HuH-7.5 (cell line): ENCODE measurements around the gene ZRANB2.

Source experiments
- DNase-seq: peaks from one replicate; pipeline ENCODE4 v3.0.0; 2011; ENCODE audit warnings: low spot score

The ZRANB2 gene

DNA sequence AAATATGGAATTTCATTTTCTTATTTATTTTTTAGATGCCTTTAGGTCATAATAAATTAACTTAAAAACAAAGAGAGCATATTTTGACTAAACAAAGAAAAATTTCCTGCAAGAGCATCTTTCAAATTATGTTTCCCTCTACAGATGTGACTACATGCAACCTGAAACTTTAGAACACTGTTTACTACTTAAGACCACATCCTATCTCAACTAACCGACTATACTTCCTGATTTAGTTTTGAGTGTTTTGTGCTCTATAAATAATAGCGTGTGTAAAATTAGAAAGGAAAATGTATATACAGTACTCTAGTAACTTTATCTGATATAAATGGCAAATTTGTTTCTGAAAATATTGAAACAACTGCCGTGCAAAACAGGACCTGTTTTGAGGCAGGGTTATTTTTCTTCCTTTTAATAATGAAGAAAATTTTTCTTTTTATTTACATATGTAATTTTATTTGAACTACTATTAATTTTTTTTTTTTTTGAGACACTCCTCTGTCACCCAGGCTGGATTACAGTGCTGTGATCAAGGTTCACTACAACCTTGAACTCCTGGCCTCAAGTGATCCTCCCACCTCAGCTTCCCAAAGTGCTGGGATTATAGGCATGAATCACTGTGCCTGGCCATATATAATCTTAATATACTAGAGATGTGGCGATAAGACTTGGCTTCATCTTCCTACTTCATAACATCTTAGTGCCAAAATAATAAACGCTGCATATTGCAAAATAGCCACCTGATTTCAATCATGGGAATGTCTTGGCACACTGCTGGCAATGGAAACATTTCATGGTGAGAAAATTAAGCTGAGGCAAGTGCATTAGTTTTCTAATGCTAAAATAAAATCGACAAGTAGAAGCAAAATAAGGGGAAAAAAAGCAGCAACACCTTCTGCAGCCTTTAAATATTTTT lies 12.3 kb downstream of the ZRANB2 start:
- DNase-seq: no peak

DNA sequence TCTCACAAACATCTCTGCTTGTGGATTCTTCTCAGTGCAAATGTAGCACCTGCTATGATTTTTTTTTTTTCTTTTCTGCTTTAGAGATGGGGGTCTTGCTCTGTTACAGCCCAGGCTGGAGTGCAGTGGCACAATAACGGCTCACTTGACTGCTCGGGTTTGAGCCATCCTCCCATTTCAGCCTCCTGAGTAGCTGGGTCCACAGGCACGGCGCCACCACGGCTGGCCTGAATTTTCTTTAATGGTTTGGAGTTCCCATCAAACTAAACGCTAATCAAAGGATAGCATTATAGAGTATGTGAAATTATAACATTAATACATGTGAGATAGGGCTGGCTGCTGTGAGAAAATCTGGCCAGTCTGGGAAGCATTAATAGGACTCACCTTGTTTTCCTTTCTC lies 26.0 kb downstream of the ZRANB2 start:
- DNase-seq: no peak

DNA sequence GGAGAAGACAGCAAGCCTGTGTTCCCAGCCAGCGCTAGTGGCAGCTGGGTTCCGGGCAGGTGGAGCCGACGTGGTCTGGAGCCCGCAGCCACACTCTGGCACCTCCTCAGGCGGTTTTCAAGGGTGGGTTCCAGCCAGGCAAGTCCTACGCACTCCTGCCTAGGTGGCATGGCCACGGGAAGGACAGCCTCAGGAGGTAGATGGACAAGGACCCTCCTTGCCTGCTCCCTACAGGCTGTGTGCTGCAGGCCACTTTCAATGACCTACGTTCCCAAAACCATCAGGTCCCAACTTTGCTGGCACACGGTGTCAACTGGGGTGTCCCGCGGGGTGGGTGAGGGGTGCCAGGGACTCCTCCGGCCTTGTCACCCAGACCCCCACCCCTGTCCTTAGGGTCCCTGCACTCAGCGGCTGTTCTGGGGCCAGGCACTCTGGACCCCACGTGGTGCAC lies 26.5 kb downstream of the ZRANB2 start:
- DNase-seq: no peak

DNA sequence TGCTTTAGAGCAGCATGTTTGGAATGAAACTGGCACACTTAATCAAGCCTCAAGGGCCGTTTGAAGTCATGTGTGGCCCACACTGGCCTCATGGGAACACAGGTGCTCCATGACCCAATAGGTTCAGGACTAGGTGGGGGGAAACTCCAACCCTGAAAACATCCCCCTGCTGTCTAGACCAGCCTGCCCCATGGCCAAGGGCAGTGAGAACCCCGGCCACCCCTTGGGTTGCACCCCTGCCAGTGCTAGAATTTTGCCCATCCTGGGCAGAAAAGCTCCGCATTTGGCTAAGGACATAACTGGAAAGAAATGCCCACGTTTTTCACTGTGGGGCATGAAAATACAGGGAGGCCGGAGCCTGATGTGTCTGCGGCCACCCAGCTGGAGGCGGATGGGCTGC lies 27.1 kb downstream of the ZRANB2 start:
- DNase-seq: no peak

DNA sequence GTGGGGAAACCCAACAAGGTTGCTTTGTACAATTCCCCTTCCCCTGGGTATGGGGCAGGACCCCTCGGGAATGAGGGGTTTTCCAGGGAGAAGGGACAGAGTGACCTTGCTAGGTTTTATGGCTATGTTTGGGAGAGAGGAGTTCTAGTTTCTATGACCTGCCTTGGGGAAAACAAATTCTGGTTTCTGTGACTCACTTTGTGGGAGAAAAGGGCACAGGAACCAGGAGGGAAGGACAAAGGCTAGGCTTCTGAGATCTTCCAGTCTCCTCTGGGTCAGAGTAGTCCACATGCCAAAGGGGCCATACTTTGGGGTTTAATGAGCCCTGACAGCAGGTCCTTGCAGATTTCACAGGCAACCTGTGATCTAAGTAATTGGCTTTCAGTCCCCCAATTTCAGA lies 27.7 kb downstream of the ZRANB2 start:
- no peak for DNase-seq

DNA sequence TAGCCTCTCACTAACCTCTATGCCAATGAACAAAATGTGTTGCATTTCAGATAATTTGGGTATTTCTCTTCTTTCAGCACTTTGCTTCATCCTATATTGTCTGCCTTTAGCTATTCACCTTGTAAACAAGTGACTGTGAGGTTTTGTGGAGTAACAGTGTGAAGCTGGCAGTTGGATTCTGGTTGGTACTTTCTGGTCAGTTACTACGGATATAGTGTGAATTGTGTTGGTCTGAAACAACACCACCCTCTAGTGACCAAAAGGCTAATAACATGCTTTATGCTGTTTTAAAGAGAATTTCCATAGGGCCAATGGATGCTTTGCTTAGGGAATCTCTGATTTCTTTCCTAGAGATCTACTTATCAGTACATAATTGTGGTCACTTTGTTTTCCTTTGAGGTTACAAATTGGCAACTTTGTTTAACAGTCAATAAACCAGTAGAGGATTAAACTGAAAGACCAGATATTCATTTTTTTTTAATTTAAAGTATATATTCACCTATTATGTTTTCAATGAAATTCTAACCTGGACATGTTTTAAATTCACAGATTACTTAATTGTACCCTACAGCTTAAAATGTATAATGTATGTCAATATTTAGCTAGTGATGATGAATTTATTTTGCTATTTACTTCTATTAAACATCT lies 30.8 kb downstream of the ZRANB2 start:
- DNase-seq: peak; percentile 50

DNA sequence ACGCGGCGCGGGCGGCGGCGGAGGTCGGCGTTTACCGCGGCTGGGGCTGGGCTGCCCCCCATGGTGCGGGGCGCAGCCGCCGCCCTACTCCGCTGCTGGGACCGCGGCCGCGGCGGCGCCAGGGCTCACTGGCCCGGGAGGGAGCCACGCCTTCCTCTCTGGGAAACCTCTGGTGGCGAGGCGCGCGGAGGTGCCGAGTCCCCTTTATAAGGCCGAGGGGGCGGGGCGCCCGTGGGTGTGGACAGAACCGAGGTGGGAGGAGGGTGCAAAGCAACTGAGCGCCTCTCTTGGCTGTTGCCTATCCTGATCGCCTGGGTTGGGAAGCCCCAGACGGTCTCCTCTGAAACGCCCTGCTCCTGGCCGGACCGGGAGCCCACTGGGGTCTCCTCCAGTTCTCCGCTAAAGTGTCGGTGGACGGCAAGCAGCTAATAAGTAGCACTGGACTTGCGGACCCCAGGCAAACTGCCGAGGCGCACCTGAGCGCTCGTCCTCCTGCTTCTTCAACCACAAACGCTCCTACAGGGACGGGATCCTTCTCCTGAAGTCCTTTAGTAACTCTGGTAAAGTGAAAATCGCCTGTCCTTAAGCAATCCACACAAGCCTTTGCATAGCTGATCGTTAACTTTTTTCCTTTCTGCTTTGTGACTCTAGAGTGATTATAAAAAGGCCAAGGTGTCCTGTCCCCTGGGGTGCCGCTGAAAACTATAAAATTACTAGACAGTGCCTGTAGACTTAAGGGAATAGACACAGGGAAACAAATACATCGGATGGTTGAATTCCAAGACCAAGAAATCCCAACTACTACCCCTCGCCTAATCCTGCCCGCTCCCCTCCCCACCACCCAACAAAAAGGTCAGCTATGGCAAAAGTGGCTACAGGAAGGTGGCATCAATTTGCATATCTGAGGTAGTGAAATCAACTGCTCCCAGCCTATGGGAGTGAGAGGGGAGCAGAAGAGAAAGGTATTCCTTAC lies 32.9 kb downstream of the ZRANB2 start, which contains the start of gene PTGER3:
Gene PTGER3 (minus strand): TSS at position 182 of the 973 bp plus-strand sequence. CDS start 239 bp downstream, outside the sequence.
- DNase-seq: peak; percentile 36

DNA sequence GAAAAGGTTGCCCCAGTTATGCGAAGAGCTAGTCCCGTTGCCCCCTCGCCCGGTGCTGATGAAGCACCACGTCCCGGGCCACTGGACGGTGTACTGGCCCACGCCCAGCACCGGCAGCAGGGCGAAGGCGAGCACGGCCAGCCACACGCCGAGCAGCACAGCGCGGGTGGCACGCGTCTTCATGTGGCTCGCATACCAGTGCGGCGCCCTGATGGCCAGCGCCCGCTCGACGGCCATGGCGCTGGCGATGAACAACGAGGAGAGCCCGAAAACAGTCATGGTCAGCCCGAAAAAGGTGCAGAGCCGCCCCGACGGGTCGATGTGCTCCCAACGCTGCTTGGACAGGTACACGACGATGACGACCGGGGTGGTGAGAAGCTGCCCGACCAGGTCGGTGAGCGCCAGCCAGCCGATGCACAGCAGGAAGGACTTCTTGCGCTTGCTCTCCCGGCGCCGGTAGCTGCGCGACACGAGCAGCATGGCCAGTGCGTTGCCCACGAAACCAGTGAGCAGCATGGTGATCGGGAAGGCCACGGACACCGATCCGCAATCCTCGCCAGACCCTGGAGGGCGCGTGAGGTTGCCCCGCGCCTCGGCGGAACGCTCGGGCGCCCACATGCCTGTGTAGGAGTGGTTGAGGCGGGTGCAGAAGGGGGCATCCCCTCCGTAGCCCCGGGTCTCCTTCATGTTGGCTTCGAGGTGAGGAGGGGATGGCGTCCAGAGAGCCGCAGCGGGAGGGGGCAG lies 33.8 kb downstream of the ZRANB2 start:
- DNase-seq: no peak

DNA sequence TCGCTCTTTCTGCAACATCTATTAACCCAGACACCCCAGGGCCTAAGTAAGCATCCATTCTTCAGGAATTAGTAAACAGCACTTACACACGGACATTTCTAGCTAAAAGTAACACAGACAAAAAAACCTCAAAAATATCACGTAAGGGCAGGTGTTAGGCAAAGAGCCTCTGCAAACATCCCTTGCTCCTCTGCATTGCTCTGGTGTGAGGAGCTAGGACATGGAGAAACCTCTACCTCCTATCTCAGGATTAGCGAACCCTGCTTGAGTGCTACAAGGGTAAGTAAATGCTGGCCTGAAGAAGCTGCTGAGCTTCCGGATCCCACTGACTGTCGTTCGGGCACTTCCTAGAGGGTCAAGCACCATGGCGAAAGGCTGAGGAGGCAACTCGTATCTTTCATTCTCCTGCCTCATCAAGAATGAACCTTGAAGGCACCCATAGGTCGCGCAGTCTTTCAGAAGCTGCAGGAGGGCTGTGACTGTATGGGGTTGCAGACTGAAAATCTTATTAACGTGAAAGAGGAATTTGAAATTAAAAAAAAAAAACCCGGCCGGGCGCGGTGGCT lies 35.3 kb downstream of the ZRANB2 start:
- DNase-seq: no peak

DNA sequence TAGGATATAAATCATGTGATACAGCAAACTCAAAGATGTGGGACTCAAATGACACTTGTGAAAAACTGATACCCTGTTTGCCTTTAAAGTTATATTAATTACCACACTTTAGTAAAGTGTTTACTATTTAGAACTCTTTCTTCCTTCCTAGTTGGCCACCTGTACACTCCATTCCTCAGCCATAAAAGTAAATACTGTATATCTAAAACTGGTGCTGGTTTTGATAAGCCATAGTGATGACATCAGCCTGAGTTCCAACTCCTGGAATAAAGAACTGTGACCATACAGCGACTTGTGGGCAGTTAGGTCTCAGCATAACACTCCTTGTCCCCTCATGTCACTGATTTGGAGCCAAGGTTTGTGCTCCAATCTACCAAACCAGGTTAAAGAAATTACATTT lies 36.0 kb downstream of the ZRANB2 start:
- DNase-seq: no peak

DNA sequence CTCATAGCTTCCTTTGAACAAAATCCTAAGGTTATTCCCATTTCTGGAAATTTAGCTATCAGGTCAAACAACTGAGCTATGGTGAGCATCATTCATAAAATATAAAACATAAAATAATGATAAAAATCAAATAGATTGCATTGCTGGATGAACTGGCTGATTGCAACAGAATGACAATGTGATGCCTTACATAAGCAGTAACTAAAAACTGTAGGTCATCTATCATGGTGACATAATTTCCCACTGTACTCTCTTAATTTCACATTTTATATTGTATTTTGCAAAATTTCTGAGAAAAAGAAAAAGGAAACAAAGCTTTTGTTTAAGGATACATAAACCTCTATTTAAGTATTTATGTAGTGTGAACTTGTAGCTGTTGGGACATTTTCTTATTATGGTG lies 37.8 kb downstream of the ZRANB2 start:
- DNase-seq: no peak

DNA sequence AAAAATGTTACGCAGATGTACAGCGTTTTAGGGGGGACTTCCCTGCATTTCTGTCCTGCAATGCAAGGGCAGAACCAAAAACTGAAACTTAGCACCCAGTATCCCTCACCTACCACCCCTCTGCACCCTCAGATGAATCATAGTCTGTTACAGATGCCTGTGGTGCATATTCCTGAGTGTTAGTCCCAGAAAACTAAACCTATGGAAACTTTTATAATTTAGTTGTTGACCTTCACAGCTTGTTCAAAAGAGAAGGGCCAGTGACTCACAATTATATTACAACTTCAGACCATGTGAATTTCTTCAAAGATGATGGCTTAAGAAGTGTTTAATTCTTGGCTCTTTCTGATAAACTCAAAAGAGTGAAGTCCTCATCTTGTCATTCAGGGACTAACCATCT lies 39.0 kb downstream of the ZRANB2 start:
- DNase-seq: no peak

DNA sequence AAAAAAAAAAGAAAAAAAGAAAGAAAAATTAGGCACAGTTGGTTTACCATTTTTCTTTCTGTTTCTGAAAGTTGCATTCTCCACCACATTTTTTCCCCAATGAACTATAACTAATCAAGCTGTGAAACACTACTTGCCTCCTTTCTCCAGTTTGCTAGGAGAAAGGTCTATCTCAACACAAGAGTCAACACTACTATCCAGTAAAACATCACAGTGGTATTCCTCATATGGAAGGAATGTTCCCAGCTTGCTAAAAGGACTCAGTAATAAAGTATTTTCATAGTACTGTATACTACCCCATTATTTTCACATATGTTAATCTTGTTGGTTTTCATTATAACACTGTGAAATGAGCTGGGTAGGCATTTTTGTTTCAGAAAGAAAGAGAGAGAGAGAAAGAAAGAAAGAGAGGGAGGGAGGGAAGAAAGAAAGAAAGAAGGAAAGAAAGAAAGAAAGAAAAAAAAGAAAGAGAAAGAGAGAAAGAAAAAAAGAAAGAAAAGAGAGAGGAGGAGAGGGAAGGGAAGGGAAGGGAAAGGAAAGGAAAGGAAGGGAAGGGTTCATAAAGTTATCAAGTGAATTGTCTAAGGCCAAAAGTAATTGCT lies 41.1 kb downstream of the ZRANB2 start:
- DNase-seq: no peak

DNA sequence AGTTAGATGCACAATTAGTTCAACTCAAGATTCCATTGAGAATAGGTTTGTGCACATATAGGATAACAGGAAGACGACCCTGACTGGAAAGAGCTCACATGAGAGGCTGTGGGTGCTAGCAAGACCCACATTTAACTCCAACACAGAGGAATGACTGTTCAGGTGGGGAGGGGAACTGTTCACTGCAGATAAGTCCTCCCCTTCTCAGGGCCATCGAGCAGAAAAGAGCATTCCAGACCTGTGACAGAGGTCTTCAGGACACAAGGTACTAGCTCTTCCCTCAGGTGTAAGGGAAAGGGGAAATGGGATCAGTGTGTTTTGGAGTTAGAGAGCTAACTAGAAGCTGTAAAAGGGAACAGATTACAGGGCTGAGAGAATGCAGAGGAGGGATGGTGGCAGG lies 41.9 kb downstream of the ZRANB2 start:
- DNase-seq: no peak

DNA sequence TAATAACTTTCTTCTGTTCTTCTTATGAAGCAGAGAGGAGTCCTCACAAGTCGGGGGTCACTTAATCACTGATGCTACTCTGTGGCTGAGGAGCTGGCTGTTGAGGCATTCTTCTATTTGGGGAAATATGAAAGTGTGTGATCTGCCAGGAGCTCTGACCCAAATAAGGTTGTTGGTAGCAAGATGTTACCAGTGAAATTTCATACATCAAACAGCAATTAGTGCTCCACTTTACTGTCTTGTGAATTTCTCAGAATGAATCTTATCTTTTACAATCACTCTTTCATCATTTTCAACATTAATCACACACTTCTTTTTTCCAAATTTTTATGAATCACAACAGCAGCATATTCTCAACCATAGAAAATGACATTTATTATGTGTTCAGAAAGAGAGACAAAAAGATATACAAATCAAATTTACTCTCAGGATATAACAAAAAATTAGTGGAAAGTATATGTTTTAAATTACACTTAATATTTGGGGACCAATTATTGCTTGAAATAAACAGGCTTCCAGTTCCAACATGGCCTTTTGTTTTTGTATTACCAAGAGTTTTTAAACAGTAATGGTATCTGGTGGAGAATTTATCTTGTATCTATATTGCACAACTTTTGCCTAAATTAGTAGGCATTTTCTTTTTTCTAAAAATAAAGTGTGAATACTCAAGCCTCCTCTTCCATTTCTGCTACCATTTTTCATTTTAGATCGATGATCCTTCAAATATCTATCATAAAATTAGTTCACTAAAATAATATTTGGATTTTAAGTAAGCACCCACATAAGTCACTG lies 42.8 kb downstream of the ZRANB2 start:
- DNase-seq: no peak

DNA sequence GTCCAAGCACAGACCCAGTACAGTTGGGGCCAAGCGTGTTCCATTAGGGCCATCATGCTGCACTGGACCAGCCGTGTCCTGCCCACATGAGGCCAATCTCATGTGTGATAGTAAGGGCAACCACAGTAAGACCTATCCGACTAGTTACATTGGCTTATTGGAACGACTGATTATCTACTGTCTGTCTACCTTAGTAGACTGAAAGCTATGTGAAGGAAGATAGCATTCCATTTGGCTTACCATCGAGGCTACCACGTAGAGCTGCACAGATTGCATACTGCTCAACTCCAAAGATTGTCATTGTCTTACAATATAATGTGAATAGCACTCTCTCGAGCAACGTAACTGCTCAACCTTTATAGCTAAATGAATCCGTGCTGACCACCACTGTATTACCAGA lies 43.8 kb downstream of the ZRANB2 start:
- no peak for DNase-seq

DNA sequence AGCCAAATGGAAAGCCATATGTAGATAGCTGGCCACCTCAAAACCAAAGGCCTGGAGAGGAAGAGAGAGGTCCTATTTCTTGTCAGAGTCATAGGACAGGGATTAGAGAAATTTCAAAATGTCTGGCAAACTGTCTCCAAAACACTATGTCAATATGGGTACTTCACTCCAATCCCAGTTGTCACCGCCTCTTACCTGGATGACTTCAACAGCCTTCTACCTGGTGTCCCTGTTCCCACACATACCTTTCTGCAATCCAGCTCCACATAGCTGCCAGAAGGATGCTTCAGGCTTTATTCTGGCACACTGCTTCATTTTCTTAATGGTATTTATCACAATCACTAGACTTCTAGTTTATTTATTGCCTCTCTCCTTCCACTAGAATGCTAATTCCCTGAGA lies 47.7 kb downstream of the ZRANB2 start:
- no peak for DNase-seq

DNA sequence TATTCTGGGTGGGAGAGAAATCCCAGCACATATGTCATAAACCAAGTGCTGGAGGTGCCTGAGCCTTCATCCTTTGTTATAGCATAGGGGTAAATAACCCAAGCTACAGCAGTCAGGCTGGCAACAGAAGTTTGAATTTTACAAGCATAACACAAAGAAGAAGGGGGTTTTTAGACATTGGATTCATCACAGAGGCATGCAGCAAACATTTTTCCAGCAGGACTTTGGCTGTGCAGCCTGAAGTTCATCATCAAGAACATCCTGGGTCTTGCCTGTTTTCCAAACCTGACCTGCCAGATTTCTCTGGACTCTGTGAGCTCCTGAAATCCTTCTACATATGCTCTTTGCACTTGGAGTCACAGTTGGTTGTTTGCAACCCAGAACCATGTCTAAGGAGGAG lies 49.4 kb downstream of the ZRANB2 start:
- no peak for DNase-seq

DNA sequence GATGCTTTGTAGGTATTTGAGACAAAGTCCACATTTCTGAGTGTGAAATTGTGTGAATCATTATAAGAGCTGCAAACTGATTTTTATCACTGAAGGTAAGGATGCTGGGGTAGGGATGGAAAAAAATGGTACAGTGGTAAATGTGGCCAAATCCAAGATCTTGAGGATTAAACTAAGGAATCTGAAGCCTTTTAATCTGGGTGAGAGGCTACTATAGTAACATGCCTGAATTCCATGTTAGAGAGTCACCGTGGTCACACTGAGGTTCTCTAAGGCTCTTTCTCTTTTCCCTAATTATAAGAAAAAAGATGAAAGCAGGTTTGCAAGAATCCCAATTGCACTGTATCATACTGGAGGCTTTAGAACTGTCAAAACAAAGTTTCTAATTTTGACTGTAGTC lies 50.8 kb downstream of the ZRANB2 start:
- no peak for DNase-seq

DNA sequence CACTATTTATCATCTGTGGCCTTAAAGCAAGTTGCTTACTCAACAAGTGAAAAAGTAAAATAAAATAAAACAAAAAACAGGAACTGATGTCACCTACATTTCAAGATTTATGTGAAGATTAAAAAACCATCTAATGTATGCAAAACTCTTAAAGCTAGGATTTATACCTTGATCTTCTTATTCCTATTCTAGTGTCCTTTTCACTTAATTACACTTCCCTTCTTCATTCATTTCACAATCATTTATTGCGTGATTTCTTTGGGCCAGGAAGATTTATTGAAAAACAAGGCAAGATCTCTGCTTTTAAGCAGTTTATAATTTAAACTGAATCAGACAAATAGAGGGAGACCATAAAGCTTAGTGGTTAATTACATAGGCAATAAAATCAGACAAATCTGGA lies 51.9 kb downstream of the ZRANB2 start:
- no peak for DNase-seq
